ENCODE data around the gene ZNF302.
"Not testable (repeated sequence)": the region's sequence is repeated elsewhere in the genome, so short reads cannot be mapped to it uniquely, and the experiment has no call there.

The ZNF302 gene

DNA sequence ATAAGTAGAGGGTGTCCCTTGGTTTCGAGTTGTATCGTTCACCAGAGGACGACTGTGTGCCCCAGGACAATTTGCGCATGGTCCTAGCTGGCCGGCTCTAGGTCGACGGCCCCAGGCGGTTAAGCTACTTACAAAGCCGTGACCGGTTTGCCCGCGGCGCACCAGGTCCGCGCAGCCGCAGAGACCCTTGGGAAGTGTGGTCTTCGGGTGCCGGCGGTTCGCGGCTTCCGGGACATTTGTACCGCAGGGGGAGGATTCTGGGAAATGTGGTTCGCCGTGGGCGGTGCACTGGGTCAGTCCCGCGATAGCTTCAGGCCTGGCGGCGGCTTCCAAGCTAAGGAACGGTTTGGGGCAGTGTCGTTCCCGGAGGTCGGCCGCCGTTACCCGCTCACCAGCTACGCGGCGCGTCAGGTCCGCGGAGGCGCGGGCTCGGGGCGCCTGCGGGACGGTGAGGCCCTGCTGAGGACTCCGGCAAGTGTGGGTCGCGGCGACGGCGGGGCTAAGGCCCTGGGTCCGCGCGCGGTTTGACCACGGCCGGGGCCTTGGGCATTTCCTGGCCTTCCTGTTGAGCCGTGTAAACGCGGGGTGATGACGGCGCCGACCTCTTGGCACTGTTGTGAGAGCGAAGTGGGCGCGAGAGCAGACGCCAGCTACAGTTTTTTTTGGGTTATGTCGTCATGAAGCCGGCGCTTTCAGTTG lies at the start of gene ZNF302:
TSS of gene ZNF302 (plus strand) at position 293 of the 699 bp plus-strand sequence. CDS start 1,127 bp downstream, outside the sequence.
- peak; percentile 92 for DNase-seq

DNA sequence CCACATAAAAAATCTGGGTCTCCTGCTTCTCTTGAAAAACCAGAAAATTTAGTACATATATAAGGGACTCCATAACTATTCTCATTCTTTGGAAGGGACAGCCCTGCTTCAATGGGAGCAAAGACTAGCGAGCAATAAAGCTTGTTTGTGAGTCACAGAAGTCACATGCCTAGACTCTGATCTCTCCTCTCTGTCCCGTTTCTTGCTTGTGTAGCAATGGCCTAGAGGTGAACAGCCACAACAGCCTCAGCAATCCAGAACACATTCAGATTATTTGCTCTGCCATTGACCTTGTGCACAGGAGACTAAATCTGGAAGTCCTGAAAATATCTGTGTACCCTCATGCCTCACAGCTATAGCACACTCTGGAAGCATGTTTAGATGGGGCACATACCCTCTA lies 43.7 kb upstream of the ZNF302 start:
- DNase-seq, result no peak

DNA sequence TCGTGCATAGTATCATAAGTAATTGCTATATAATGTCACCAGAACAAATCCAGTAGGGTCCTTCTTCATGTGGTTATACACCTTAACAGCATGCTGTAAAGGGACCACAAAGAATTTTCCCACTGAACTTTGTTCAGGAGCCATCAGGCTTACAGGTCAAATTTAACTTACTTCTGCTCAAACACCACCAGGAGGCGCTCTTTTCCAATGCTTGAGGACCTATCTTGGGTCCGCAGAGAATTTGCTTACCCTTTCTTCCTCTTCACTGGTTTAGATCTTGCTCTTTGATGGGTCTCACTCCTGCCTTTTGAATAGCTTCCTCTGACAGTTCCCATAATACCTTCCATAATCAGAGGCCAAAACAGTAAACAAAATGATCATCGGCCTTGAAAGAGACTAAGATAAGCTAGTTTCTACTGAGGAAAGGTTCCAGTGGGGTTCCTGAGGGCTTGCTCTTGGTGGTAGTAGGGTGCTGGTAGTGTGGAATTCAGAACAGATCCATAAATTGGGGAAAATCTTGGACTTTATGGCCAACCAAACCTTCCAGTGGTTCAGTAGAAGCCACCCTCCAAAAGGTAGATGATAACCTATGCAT lies 37.9 kb upstream of the ZNF302 start:
- no peak for DNase-seq

DNA sequence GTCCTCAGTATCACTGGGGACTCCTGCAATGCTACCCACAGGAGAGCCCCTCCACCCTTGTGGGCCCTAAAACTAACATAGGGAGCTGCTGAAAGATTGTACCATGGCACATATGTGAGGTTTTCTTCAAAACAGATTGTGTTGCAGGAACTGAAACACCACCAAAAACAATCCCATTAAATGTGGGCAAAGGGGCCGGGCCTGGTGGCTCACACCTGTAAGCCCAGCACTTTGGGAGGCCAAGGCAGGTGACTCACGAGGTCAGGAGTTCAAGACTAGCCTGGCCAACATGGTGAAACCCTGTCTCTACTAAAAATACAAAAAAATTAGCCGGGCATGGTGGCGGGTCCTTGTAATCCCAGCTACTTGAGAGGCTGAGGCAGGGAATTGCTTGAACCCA lies 35.2 kb upstream of the ZNF302 start:
- DNase-seq, result no peak

DNA sequence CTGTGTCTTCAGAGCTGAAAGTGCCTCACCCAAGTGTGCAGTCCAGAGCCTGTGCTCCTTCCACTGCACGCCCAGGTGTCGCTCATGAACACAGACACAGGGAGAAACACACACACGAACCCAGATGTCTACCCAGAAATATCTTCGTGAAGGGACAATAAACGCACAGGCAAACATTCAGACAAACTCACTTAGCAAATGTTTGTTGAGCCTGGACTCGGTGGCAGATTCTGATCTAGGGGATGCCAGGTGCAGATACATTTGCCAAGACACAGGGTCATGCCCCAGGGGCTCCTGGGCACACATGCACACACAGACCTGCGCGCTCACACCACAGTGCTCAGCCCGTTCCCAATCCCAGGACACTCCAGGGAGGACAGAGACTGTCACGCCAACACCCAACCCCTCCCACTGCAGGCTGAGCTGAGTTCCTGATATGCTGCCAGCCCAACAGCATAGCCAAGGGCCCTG lies 32.5 kb upstream of the ZNF302 start:
- no peak for DNase-seq

DNA sequence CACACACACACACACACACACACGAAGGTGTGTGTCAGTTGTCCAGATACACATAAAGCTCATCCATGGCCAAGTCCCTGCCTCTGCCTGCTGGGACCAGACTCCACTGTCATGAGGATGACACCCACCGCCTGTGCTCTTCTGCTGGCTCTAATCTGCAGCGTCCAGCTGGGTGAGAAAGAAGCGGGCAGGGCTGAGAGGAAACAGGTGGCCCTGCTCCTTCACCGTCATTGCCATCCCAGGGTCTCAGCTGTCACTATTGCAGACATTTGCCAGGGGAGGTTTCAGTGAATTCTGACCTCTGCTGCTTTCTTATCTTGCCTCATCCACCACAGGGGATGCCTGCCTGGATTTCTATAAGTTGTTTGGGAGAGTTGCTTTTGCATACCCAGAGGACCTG lies 31.9 kb upstream of the ZNF302 start:
- no peak for DNase-seq

DNA sequence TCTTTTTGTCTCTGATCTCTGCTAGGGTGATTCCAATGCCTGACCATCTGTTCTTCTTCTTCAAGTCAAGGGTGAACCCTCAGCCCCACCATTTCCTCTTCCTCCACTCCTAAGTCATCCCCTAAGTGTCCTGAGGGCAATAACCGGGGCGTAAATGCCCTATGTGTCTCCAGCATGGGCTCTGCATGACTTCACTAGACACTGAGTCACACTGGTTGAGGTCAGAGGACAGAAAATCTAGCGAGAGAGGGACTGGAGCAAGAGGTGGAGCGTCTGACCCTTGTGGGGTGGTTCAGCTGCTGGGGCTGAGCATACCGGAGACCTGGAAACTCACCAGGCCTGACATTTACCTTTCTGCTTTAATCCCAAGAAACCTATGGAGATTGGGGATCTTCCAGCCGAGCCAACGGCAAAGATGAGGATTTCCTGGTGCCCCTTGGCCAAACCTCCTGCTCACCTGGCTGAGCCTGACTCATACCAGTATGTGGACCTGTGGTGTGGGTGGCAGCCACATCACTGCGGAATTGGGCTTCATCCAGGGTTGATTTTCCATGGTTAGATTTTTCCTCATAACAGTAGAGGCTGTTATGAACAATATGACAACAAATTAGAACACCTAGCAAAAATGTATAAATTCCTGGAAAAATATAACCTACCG lies 27.5 kb upstream of the ZNF302 start:
- no peak for DNase-seq

DNA sequence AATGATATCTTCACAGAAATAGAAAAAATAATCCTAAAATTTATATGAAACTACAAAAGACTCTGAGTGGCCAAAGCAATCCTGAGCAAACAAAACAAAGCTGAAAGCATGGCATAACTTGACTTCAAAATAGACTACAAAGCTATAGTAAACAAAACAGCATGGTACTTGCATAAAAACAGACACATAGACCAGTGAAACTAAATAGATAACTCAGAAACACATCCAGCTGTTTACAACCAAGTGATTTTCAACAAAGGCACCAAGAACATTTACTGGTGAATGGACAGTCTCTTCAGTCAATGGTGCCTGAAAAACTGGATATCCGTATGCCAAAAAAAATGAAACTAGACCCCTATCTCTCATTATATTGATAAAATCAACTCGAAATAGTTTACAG lies 25.7 kb upstream of the ZNF302 start:
- DNase-seq, result no peak

DNA sequence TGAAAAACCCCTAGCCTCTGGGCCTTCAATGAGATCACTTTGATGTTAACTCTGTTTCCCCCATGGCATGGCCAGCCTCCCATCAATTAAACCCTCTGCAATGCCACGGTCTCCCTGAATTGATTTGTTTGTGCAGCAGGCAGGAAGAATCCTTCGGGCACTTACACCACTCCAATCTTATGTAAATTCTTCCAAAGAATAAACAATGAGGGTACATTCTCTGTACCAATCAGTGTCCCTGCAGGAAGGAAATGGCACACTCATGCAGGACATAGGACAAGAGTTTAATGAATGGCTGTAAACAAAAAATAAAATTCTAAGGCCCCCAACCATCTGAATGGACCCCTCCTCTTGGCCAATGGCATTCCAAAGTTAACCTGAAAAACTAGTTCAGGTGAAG lies 22.7 kb upstream of the ZNF302 start:
- no peak for DNase-seq

DNA sequence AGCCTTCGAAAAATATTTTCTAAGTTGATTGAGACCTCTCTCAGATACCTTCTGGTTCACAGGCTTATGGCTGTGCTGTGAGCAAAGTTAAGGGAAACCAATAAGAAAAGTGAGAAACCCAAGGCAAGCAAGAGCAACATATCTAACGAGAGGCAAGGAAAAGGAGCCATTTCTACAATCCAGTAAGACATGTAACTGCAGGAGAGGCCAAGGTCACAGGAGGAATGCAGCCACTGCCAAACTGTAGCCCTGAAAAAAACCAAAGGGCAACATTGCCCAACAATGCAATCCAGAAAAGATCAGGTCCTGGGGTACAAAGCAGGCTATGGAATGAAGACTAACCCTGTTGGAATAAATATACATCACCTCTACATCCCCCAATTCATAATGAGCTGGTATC lies 21.8 kb upstream of the ZNF302 start:
- no peak for DNase-seq

DNA sequence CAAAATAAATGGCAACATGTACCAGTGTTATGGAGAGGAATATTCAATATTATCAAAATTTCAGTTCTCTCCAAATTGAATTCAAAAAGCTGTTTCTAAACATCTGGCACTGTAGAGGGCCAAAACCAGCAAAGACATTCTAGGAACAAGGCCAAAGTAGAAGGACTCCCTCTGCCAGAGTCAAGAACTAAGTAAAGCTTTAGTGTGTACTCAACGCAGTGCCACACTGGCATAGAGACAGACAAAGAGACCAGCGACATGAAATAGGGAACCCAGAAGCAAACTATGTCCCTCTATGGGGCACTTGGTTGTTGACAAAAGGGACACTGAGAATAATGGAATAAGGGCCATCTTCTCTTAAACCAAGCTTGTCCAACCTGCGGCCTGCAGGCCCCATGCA lies 16.1 kb upstream of the ZNF302 start:
- DNase-seq, result no peak

DNA sequence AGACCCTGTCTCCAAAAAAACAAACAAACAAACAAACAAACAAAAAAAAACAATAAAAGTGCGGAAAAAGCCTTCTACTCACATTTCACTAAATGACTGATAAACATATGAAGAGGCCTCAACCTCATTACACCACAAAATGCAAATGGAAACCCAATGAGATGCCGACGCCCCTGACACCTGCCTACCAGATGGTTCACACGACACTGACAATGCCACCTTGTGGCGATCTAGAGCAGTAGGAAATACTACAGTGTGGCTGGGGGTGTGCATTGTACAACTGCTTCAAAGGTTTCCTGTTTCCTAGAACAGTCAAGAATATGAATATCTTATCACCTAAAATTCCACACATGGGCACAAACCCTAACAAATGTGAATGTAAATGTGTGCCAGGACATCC lies 14.6 kb upstream of the ZNF302 start:
- DNase-seq, result no peak

DNA sequence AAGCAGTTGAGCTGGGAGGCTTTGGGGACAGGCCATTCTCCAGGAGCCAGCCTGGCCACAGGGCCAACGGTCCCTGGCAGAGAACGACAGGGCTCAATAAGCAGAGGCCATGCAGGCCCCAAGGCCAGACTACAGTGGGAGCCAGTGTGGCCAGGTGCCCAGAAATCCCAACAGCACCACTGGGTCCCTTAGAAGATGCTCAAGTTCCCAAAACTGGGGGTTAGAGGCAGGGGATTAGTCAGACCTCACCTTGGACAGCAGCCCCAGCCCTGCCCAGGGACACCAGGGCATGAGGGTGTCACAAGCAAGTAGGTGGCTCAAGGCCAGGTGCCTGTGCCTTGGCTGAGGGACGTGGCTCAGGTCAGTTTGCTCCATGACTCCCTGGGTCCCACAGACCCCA lies 13.3 kb upstream of the ZNF302 start:
- DNase-seq, result no peak

DNA sequence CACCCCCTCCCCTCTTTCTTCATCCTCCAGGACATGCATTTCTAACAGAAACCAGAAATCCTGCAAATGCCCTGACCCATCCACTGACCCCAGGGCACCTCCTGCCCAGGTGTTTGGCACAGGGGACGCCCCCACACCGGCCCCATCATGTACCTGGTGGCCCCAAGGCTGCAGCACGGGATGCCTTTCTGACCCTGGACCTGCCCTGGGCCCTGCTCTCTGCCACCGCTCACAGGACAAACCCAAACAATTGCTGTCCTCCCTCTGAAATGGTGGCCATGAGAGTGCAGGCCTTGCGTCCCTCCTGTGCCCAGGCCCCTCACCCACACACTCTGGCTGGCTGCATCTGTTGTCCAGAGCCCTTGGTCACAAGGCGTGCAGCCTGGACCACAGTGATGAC lies 12.6 kb upstream of the ZNF302 start:
- DNase-seq, result no peak

DNA sequence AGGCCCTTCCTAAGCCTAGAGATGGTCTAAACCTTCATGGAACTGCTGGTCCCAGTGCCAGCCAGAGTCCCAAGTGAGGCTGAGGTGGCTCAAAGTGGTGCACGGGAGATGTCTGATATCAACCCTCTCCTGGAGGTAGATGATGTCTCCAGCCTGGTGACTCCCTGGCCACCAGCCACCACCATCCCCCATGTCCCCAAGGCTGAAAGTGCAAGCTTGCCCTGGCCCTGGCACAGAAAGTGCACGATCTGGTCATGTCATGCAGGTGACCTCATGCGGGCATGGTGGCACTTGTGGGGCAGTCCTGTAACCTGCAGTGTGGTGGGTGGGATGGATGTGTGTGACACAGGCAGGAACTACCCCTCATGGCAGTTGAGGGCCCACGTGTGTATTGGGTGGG lies 12.2 kb upstream of the ZNF302 start:
- not testable (repeated sequence) for DNase-seq

DNA sequence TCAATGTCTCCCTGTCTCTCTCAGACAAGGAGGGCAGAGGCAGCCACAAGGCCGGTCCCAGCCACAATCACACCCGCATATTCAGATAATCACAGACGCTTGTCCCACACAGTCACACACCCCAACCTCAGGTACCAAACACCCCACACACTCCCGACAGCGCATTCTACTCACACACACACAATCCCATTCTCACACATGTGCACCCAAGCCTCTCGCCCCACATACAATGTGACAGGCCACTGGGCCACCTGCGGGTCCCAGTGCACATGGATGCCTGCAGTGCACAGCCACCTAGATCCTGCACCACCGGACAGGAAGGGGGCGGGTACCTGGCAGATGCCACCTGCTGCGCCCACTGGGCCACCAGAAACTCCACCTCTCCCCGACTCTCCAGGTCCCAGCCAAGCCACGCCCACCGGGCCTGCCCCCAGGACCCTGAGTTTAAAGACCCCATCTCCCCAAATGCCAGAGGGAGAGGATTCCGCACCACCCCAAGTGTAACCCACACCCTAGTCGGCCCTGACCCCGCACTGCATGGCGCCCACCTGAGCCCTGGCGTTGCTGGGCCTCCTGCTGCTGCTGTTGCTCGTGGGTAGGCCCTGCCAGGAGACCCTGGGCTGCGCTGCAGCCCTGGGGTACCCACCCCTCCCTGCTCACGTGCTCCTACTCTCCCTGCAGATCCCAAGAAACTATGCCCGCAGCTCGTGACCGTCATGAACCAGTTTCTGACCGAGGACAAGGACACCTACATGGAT lies 11.1 kb upstream of the ZNF302 start:
- DNase-seq, result no peak

DNA sequence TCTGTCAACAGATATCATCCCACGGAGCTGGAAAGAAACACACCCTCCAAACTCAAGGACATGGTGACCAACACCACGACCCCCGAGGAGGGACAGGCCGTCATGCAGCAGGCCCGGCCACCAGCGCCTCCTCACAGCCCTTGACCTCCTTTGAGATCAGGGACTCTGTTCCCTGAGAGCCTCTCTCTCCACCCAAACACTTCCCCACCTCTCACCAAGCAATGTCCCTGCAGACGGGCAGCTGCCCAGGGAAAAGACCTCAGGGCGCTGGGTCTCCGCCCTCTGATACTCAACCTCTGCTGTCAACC lies 10.6 kb upstream of the ZNF302 start:
- DNase-seq, result no peak

DNA sequence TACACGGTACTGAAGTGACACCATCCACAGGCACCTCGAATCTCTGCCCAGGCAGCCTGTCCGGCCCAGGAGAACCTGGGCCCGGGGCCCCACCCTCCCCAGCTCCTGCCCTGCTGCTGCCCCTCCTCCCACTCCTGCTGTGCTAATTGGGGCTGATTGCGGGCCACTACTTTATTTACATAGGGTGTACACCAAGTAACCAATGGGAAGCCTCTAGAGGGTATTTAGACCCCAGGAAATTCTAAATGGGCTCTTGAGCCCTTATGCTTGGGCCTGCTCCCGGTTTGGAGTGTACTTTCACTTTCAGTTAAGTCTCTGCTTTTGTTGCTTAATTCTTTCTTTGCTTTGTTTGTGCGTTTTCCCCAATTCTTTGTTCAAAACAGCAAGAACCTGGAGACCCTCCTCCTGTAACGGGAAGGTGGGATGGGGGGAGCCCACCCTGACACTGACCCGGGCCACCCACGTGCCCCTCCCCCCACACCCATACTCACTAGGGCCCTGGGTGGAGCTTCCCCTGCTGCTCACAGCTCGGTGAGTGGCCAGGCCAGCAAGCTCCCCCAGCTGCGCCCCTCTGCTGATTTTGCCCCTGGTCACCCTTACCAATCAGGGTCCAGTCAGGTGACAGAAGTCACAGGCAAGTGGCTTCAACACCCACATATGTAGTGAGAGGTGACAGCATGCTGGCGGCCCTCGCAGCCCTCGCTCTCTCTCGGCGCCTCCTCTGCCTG lies 10.0 kb upstream of the ZNF302 start:
- DNase-seq, result no peak

DNA sequence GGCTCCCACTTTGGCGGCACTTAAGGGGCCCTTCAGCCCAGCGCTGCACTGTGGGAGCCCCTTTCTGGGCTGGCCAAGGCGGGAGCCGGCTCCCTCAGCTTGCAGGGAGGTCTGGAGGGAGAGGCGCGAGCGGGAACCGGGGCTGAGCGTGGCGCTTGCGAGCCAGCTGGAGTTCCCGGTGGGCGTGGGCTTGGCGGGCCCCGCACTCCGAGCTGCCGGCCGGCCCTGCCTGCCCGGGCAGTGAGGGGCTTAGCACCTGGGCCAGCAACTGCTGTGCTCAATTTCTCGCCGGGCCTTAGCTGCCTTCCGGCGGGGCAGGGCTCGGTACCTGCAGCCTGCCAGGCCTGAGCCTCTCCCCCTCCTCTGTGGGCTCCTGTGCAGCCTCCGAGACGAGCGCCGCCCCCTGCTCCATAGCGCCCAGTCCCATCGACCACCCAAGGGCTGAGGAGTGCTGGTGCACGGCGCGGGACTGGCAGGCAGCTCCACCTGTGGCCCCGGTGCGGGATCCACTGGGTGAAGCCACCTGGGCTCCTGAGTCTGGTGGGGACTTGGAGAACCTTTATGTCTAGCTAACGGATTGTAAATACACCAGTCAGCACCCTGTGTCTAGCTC lies 9.3 kb upstream of the ZNF302 start:
- not testable (repeated sequence) for DNase-seq

DNA sequence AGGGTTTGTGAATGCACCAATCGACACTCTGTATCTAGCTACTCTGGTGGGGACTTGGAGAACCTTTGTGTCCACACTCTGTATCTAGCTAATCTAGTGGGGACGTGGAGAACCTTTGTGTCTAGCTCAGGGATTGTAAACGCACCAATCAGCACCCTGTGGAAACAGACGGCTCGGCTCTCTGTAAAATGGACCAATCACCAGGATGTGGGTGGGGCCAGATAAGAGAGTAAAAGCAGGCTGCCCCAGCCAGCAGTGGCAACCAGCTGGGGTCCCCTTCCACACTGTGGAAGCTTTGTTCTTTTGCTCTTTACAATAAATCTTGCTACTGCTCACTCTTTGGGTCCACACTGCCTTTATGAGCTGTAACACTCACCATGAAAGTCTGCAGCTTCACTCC lies 8.8 kb upstream of the ZNF302 start:
- DNase-seq, result not testable (repeated sequence)

DNA sequence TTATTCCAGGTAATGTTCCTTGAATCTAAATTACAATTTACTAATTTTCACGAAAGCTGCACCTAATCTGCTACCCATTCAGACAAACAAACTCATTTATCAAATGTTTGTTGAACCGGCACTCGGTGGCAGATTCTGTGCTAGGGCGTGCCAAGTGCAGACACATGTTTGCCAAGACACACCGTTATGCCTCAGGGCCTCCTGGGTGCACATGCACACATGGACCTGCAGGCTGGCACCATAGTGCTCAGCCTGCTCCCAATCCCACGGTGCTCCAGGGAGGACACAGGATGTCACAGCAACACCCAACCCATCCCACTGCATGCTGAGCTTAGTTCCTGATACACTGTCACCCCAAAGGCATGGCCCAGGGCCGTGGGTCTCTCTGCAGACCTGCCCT lies 8.2 kb upstream of the ZNF302 start:
- no peak for DNase-seq

DNA sequence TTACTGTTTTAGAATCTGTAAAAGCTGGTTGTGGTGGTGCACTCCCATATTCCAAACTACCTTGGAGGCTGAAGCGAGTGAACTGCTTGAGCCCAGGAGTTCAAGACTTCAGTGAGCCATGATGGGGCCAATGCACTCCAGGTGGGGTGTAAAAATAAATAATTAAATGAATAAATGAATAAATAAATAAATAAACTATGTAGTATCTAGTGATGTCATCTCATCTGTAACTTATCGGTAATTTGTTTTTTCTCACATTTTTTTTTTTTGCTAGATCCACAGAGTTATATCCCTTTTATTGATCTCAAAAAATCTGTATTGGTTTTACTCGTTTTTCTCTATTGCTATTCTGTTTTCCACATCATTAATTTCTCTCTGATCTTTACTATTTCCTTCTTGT lies 5.5 kb upstream of the ZNF302 start:
- DNase-seq, result no peak

DNA sequence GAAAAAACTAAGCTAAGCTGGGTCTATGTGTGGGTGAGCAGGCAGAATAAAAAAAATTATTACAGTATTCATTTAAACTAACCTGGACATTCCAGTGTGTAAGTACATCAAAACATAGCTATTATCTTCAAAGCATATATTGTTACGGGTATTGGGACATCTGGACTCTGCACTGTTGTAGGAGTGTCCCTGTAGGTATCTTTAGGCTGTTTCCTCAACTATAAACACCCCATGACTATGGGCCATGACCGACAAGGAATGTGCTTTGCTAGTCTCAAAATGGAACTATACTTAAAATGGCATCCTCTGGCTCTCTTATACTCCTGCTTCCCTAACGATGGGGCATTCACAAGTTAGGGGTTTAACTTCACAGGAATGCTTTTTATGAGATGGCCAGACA lies 3.9 kb upstream of the ZNF302 start:
- no peak for DNase-seq

Data from T1000 (cell line).